Glomerular endothelial cell (primary cell): ENCODE results near the gene CCDC110. TPM values are rescaled to one million over a fixed set of nuclear protein-coding genes. Genes with fewer than 3 reads are reported as not detected.
A peak's percentile ranks its signal among the peaks of the same experiment; 100 is the strongest.
"Not testable (repeated sequence)": the region's sequence is repeated elsewhere in the genome, so short reads cannot be mapped to it uniquely, and the experiment has no call there.

Source experiments
- DNase-seq: peaks from one replicate; pipeline ENCODE4 v3.0.0-alpha.2; 2011; ENCODE audit warnings: low read depth, low spot score; ENCODE audit errors: extremely low read depth
- total RNA-seq: library from RNA; depleted of rRNA; stranded (reverse); fragments of >200 nt; gene quantifications from 2 replicates; pipeline ENCODE4 v1.2.3, GENCODE V29; 2015

Gene CCDC110
- 0.41 TPM in 1 of 2 replicates, not detected in the other for total RNA-seq

DNA sequence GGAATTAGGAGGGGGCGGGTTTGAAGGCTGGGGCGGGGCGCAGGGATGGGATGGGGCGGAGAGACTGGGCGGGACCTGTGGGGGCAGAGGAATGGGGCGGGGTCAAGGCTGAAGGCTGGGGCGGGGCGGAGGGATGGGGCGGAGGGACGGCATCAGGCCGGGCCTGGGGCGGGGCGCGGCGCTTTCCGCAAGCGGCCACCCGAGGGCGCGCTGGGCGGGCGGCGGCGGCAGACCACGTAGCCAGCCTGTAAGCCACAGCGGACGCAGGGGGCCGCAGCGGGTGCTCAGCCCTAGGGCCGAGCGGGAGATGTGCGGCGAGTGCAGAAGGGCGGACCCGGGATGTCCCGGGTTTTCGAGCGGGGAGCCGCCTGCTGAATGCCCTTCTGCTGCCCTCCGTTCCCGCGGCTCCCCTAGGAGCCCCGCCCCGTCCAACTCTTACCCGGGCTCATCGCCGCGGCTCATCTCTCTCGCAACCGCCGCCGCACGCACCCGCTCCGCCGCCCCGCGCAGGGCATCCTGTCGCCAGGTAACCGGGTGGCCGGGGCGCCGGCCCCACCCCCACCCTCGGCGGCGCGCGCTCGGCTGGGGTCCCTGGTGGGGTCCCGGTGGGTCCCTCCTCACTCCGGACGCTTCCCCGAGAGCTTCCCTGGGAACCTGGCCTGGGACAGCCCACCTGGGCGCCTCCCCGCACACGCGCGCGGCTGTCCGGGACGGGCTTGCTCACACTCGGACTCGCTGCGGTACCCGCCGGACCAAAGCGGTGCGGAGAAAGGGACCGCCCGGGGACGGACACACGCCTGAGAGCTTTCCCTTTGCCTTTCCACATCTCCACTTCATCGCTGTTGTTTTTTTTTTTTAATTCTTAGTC is at the start of gene CCDC110:
Gene CCDC110, minus strand, starts transcription at position 499 of the 868 bp plus-strand sequence. Its CDS starts 50 bp downstream, at position 449.
- DNase-seq, result no peak

DNA sequence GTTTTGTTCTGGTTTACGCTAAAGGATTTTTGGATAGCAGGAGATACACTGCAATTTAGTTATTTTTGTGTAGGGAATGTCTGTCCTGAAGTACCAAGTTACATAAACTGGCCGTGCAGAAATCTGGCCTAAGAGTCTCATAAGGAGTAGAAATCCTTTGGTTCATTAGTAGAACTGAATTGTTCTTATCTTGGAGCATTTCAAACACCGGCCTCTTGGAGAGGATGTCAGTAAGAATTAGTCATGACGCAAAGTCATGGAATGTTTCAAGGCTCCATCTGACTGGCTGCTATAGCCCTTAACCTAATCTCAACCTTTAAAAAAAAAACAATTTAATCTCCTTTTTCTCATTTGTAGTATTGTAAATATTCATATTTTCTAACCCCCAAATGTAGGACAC is 48.6 kb upstream of the CCDC110 start:
- no peak for DNase-seq

DNA sequence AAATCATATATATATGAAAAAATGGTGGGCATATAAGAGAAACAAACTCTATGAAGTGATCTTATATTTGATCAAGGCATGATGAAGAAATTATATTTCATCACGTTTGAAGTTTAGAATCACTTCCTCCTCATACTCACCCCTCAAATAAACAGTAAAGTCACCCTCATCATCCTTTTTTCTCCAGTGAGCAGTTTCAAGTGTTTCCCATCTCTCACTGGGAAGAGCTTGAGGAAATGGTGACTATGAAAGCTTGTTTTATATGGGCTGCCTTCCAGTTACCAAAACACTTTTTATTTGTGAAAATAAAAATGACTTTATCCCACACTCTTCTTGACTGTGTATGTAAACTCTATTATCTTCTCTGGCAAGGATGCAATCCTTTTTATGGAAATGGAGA is 47.0 kb upstream of the CCDC110 start:
- no peak for DNase-seq

DNA sequence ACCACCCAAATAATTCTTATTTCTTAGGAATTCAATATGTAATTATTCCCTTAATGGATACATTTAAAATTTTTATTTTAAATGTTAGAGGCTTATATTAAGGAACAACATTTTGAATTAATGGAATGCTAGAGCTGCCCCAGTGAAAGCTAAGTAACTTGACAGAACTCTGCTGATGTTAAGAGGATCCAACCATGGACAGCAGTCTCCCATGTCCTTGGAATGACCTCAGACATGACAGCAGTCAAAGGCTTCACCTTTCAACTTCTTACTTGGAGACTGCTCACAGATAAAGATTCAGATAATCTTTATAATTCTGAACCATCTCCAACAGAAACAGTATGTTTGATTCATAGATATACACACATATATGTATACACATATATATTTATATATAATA is 46.5 kb upstream of the CCDC110 start:
- DNase-seq, result no peak

DNA sequence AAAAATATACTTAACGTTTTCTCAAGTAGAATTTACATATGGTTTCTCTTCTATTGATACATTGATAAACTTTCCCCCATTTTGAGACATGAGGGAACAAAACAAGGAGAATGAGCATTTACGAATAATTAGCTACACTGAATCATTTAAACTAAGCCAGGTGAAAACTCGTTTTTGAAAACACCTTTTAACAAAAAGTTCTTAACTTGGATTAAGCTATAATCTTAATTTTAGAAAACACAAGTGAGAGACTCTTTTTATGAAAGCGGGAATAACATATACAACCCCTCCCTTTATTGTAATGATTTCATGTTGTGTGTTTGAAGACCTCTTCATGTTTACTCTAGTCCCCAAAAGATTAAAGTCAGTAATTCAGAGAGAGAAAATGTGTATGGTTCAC is 43.7 kb upstream of the CCDC110 start:
- no peak for DNase-seq

DNA sequence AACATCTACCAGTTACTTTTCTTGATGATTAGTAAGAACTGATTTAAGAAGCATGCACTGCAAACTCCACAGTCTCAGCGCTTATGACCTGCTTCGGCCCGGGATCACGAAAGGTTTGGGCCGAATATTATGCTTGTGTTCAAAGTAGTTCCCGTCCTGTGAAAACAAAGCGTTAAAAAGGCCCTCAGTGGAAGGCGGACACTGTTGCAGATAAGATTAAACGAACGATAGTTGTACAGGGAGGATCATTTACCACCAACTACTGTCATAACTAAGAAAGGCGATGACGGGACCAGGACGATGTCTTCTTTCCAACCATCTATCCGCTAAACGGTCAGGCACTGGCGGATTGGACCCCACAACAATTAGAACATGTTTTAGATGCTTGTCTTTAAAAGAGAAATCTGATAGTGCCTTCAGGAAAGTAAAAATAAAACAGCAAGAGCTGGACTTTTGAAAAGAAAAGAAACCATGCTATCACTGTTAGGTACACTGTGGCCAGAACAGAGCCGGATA is 42.7 kb upstream of the CCDC110 start:
- no peak for DNase-seq

DNA sequence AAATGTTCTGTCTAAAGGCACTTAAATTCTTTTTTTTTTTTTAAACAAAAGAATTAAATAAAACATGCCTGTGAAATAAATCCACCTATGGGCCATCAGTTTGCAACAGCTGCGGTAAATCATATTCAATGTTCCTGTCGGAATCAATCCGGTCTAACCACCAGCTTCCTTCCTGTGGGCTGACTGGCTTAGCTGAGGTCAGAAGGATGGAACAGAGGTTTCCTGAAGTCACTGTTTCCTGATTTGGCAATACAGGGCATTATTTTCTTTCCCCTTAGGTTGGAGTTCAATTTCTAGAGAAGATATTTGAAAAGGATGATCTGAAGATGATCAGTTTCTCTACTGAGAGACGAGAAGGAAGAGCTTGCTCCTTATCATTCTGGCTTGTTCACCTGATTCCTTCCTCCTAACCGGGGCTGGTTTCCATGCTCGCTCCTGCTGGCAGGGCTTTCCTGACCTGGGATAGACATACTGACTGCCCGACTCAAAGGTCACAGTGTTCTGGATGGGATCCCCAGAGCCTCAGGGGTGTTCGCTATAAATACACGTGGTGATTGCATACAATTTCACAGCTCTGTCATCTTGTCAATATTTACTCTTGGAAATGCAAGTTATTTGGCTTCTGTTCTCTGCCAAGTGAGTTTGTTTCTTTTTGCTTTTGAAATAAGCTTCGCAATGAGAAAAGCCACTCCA is 42.1 kb upstream of the CCDC110 start:
- peak; percentile 93 for DNase-seq

DNA sequence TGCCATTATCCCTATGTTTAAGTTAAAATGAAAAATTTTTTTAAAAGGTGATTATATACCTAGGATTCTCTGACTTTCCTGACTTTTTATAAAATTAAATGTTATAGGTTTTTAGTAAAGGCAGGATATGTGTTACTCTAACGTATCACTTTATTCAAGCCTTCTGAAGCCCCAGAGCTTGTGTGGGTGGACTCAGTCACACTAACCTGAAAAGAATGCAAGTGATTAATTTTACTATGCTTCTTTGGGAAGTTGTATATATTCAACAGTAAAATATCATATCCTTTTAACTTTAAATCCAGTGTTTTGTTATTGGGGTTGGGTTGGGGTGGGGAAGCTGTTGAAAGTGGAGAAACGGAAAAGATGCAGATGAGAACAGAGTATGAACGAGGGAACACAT is 41.0 kb upstream of the CCDC110 start:
- DNase-seq, result no peak

DNA sequence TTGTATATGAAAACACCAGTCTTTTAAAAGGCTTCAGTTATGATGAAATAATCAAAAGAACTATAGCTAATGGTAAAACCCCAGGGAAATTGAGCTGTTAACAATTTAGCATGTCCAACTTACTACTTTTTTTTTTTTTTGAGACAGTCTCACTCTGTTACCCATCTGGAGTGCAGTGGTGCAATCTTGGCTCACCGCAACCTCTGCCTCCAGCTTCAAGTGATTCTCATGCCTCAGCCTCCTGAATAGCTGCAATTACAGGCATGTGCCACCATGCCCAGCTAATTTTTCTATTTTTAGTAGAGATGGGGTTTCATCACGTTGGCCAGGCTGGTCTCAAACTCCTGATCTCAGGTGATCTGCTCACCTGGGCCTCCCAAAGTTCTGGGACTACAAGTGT is 39.7 kb upstream of the CCDC110 start:
- not testable (repeated sequence) for DNase-seq

DNA sequence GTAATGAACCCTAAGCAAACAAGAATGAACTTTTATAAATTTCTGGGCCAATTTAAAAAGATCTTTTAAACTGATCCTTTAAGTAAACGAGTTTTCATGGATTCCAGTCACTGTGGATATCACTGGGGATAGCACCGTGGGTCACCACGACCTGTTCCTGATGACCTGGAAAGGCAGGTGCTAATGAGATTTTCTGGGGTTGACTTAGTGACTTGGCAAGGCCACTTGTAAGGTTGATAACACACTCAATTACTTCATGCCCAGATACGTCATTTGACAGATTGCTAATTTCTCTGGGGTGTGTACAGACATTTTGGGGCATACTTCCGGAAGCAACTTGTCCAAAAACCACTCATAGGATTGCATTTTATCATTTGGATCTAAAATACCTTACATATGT is 39.3 kb upstream of the CCDC110 start:
- no peak for DNase-seq

DNA sequence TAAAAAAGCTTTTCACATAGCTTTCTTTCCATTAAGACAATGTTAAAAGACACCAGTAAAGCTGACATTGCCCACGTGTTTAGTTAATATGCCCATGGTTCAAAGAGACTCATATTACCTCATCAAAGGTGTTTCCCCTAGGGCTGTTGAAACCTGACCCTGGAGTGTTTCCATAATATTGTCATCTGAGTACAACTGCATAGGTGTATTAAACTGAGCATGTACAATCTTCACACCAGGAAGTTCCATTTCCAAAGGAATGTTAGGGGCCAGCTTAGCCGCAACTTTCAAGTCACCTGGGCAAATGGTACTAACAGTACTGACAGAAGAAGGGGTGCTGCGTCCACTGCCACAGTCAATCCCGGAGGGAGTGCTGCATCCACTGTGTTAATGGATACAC is 36.6 kb upstream of the CCDC110 start:
- no peak for DNase-seq

DNA sequence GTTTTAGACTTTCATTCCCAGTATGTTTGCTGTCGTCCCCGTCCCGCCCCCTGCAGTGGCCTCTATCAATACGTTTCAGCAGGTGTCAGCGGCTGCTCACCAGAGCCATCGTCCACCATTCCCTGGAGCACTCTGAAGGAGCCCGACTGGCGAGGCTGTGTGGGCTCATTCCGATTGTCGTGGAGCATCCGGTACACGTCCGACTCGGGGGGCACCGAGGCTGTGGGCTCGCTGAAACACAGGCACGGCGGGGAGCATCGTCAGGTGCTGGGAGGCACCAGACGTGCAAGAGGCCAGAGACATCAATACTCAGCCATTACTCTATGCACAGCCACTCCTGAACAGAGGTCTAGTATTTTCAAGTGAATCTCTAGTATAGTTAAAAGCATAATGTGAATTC is 34.9 kb upstream of the CCDC110 start:
- no peak for DNase-seq

DNA sequence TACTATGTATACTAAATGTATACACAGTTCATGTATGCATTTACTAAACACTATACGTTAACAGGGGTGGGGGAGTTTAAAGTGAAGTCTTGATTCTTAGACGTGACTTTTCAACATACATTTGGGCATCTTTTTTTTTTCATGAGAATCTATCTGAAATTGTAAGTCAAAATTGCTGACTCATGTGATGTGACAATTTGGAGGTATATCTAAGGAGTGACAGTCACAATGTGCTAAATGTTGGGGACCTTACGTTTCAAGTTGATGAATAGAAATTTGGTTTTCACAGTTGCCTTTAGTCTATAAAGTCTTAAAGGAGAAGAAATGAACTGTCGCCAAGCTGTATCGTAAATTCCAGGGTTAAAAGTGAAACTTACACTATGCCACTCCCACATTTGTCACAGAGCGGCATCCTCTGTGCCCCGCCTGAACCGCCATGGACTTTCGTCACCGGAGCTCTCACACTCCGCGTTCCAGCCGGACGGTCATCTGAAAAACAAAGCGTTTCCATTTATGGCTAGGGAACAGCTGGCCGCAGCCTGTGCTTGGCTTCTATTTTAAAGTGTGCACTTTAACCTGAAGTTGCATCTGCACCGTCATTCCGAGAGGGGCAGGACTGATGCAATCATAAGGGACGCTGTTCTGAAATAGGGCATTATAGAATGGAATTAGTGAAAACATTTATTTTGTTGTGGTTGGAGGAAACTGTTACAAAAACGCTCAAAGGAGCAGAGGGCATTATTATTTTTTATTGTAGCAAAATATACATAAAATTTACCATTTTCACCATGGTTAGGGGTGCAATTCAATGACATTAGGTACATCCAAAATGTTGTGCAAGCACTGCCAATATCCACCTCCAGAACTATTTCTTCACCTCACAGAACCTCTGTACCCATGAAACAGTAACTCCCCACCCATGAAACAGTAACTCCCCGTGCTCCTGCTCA is 32.8 kb upstream of the CCDC110 start:
- no peak for DNase-seq

DNA sequence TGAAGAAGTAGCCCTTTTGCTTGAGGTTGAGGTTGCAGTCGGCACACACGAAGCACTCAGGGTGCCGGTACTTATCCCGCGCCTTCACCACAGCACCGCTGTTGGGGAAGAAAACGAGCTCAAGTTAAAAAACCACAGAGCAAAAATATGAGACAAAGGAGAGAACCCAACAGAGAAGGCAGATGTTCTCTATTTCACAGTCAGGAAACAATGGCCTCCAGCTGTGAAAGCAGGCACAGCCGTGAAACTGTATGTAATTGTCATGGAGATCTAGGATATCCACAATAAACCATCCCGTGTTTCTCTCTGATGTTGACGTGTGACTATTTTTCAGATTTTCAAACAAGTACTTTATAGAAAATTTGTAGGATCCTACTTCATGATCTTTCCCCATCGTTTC is 30.9 kb upstream of the CCDC110 start:
- DNase-seq, result no peak

DNA sequence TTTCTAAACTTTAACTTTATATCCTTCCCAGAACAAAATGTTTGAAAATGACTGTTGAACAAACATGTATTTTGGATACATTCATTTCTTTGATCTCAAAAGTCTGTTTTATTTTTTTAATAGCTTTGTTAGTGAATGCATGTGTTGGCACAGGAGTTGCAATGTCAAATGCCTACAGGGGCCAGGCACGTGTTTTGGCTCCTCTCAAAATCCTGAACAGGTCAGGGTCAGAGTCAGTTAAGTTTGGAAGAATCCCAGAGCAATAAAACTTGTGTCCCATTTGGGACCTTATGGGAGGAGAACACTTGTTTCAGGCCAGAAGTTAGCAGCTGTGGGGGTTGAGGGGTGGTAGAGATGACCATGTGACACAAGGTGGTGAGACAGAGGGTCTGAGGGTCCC is 29.0 kb upstream of the CCDC110 start:
- DNase-seq, result no peak

DNA sequence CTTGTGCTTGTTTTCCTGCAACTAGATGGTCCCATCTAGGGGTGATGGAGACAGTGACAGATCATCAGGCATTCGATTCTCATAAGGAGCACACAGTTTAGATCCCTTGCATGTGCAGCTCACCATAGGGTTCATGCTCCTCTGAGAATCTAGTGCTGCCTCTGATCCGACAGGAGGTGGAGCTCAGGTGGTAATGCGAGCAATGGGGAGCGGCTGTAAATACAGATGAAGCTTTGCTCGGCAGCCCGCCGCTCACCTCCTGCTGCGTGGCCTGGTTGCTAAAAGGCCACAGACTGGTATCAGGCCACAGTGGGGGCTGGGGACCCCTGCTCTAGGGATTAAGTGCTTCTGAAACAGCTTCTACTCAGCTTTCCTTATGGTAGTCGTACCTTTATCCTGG is 28.5 kb upstream of the CCDC110 start:
- no peak for DNase-seq

DNA sequence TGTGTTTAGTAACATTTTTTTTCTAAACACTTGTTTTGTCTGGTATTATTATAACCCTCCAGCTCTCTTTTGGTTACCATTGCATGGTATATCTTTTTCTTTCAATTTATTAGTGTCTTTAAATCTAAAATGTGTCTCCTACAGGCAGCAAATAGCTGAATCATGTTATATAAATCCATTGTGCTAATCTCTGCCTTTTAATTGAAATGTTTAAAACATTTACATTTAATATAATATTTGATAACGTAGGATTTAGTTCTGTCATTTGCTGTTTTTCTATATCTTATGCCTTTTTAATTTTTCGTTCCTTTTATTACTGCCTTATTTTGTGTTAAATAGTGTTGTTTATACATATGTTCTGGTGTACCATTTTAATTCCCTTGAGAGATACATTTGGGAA is 17.1 kb upstream of the CCDC110 start:
- no peak for DNase-seq

DNA sequence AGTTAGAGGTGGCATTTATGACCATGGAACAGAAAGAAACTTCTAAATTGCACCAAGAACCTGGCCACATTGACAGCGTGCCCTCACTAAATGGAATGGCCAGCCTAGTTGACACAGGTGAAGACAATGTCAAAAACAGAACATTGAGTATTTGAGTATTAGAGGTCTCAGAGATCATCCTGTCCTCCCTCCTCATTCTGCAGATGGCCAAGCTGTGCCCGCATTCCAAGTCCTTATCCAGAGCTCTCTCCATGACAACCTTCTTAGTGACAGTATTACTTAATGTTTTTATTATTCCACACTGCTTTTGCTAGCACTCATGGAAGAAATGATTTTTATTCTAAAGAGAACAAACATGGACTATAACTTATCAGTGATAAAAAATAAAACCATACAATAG is 9.9 kb upstream of the CCDC110 start:
- no peak for DNase-seq

DNA sequence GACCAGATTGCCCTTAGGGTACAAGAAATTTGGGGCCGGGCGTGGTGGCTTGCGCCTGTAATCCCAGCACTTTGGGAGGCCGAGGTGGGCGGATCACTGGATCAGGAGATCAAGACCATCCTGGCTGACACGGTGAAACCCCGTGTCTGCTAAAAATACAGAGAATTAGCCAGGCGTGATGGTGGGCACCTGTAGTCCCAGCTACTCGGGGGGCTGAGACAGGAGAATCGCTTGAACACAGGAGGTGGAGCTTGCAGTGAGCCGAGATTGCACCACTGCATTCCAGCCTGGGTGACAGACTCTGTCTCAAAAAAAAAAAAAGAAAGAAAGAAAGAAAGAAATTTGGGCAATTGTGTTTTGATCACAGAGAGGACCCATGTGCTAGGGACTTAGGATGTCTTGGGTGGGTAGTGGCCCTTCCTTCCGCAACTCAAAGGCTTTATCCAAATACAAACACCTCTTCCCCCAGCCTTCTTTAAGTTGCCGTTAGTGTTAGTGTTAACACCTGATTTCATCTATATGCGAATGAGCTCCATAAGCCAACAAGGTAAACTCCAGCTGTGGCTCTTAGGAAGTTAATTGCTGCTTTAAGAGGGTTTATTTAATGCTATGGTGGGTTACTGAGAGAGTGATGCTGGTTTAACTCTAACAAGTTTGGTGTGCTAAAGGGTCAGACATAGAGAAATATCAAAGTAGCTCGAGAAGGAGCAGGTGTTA is 8.6 kb upstream of the CCDC110 start:
- no peak for DNase-seq

DNA sequence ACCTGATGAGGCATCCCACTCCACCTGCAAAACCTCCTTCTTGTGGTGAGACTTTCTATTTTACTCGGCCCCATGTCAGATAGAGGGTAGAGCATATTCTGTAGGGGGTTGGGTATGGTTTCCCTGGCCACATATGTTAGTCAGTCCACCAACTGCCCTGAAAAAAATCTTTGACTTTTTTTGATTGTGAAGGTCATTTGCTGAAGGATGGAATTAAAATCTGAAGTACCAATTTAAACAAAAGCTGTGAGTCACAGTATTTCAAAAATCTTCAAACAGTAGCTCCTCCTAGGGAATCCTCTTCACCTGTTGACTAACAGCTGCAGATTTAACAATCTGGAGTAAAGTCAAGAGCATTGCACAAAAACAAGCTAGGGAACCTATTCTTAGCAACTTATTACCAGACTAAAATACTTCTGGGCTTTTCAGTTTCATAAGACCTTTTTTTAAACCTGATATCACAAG is 8.0 kb upstream of the CCDC110 start:
- DNase-seq, result no peak
